GM23248 (cell line): ENCODE data around the gene CST6.

Experiments
- EZH2 ChIP-seq: fragments of 200-600 bp; sonication (generic); IDR thresholded peaks from 2 replicates; pipeline ENCODE4 v1.6.1; 2018; ENCODE audit warnings: antibody characterized with exemption, mild to moderate bottlenecking; ENCODE audit not compliant: insufficient read depth, poor library complexity, severe bottlenecking
- EZH2phosphoT487 ChIP-seq: fragments of 200-600 bp; sonication (generic); IDR thresholded peaks from 2 replicates; pipeline ENCODE4 v1.6.1; 2018; ENCODE audit warnings: antibody characterized with exemption, moderate library complexity, mild to moderate bottlenecking, low read depth; ENCODE audit not compliant: insufficient read depth

DNA sequence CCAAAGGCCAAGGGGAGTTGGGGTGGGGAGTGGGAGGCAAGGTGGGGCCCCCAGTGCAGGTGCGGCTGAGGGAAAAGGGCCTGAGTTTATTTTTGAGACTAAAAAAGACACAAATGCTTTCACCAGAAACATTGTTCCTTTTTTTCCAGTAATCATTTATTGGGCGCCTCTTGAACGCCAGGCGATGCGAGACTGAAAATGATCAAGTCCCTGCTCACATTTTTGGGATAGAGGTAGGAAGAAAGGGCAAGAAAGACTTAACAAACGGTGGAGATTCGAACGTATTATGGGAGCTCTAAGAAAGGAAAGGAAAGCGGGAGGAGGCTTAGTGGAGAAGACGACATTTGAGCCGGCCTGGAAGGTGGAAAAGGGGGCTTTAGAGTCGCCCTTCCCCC, 39.6 kb downstream of the CST6 start:
- TF ChIP-seq EZH2 (no peak), EZH2phosphoT487 (no peak)
